K562 (cell line): ENCODE data around the gene SLC4A4.

ENCODE experiments used
- CHD7 ChIP-seq: fragments of 200-600 bp; sonication (generic); IDR thresholded peaks from one replicate; pipeline ENCODE4 v1.6.1; 2012; ENCODE audit warnings: mild to moderate bottlenecking, low read depth, low read length, inconsistent platforms
- CREB1 ChIP-seq, 2 experiments: sonication (generic) in 1 of 2; formaldehyde crosslinking in 1 of 2; IDR thresholded peaks; 2 replicates each; pipeline versions ENCODE4 v1.6.1 to v1.8.0; 2012 to 2022; ENCODE audit warnings: inconsistent platforms in 1 of 2, mild to moderate bottlenecking in 1 of 2, missing genetic modification reagents in 1 of 2, moderate library complexity in 1 of 2
- E2F6 ChIP-seq, 2 experiments: IDR thresholded peaks; 2 replicates each; pipeline ENCODE4 v1.6.1; 2011; ENCODE audit warnings: borderline replicate concordance in 1 of 2, control low read depth in 1 of 2, low read depth in 1 of 2, low read length in 1 of 2, mild to moderate bottlenecking in 1 of 2, mixed read lengths in 1 of 2, moderate library complexity in 1 of 2; ENCODE audit not compliant: insufficient read depth in 1 of 2, insufficient read length in 1 of 2, poor library complexity in 1 of 2, severe bottlenecking in 1 of 2; ENCODE audit errors: extremely low read depth in 1 of 2
- POLR2AphosphoS5 ChIP-seq: IDR thresholded peaks from 2 replicates; pipeline ENCODE4 v1.6.1; 2011; ENCODE audit warnings: mild to moderate bottlenecking, low read depth, low read length, moderate library complexity; ENCODE audit not compliant: control insufficient read depth, insufficient read depth
- PTBP1 ChIP-seq: fragments of 200-400 bp; formaldehyde crosslinking; IDR thresholded peaks from 2 replicates; pipeline ENCODE4 v1.6.1; 2017; ENCODE audit warnings: low read depth, low read length
- RNF219 ChIP-seq: fragments of 250-450 bp; sonication (Bioruptor Pico); IDR thresholded peaks from 2 replicates; pipeline ENCODE4 v1.5.0; 2022; ENCODE audit warnings: mild to moderate bottlenecking
- USF1 ChIP-seq: sonication (generic); formaldehyde crosslinking; IDR thresholded peaks from 2 replicates; pipeline ENCODE4 v1.9.0; 2022; ENCODE audit warnings: mild to moderate bottlenecking, missing genetic modification reagents
- ZNF165 ChIP-seq: fragments of 250-450 bp; sonication (Bioruptor Pico); IDR thresholded peaks from 2 replicates; pipeline ENCODE4 v1.4.0; 2020; ENCODE audit warnings: borderline replicate concordance

- TF ChIP-seq USF1 (CRISPR knock-in tag) (no peak), E2F6 (IDR thresholded peaks at IDR 0.05; ENCODE audit: borderline replicate concordance in 1 of 2, extremely low read depth in 1 of 2, insufficient read depth in 1 of 2, insufficient read length in 1 of 2, low read depth in 1 of 2, low read length in 1 of 2, poor library complexity in 1 of 2, severe bottlenecking in 1 of 2) (no peak), CREB1 (IDR thresholded peaks at IDR 0.05) (no peak), CREB1 (CRISPR knock-in tag; IDR thresholded peaks at IDR 0.05) (no peak), RNF219 (CRISPR knock-in tag) (no peak), CHD7 (no peak), POLR2AphosphoS5 (no peak), ZNF165 (CRISPR knock-in tag) (no peak), PTBP1 (no peak)
Measured at GRCh38 chr4:71369536-71369935, 30.7 kb downstream of the SLC4A4 start.
